22Rv1 (cell line): ENCODE data around the gene LATS2.

Experiments used
- H3K27ac ChIP-seq: fragments of 450-650 bp; 2 replicates; pipeline ENCODE4 v1.5.1; 2017
- CTCF ChIP-seq: fragments of 450-650 bp; IDR thresholded peaks from 2 replicates; pipeline ENCODE4 v1.5.1; 2017; ENCODE audit warnings: mild to moderate bottlenecking
- ZFX ChIP-seq: fragments of 450-650 bp; IDR thresholded peaks from 2 replicates; pipeline ENCODE4 v1.6.1; 2017; ENCODE audit warnings: antibody characterized with exemption, borderline replicate concordance

LATS2 gene

GRCh38 chr13:21100211-21100610 is 38.8 kb upstream of the LATS2 start:
- TF ChIP-seq CTCF (no peak), ZFX (no peak)
- H3K27ac ChIP-seq = no peak overlapping the region

GRCh38 chr13:21095311-21095710 is 33.9 kb upstream of the LATS2 start:
- TF ChIP-seq ZFX (no peak), CTCF (no peak)
- no peak overlapping the region for H3K27ac ChIP-seq

- TF ChIP-seq ZFX (no peak), CTCF (no peak)
- H3K27ac ChIP-seq = no peak overlapping the region
These were observed 28.4 kb upstream of the LATS2 start for GRCh38 chr13:21089830-21090229.

- TF ChIP-seq ZFX (no peak), CTCF (no peak)
- no peak overlapping the region for H3K27ac ChIP-seq
These were observed 27.1 kb upstream of the LATS2 start for GRCh38 chr13:21088534-21088933.

- TF ChIP-seq CTCF (no peak), ZFX (no peak)
- no peak overlapping the region for H3K27ac ChIP-seq
These were observed 25.5 kb upstream of the LATS2 start for GRCh38 chr13:21086929-21087328.

GRCh38 chr13:21081926-21082325 is 20.5 kb upstream of the LATS2 start:
- H3K27ac ChIP-seq = no peak overlapping the region
- no peak for TF ChIP-seq ZFX
- TF ChIP-seq CTCF = no peak

GRCh38 chr13:21080593-21080891 is 19.2 kb upstream of the LATS2 start:
- TF ChIP-seq CTCF (no peak), ZFX (no peak)
- no peak overlapping the region for H3K27ac ChIP-seq
